GM21576 (cell line): ENCODE data around the gene STX1B.

Source experiments
- ATAC-seq: cut with Tn5 transposase; IDR thresholded peaks from one replicate; pipeline ENCODE4 v1.9.1; 2021; ENCODE audit warnings: mild to moderate bottlenecking, moderate library complexity; ENCODE audit not compliant: unreplicated experiment

Gene STX1B

GRCh38 chr16:30980023-30980371 lies 30.4 kb downstream of the STX1B start:
- no peak for ATAC-seq

DNA sequence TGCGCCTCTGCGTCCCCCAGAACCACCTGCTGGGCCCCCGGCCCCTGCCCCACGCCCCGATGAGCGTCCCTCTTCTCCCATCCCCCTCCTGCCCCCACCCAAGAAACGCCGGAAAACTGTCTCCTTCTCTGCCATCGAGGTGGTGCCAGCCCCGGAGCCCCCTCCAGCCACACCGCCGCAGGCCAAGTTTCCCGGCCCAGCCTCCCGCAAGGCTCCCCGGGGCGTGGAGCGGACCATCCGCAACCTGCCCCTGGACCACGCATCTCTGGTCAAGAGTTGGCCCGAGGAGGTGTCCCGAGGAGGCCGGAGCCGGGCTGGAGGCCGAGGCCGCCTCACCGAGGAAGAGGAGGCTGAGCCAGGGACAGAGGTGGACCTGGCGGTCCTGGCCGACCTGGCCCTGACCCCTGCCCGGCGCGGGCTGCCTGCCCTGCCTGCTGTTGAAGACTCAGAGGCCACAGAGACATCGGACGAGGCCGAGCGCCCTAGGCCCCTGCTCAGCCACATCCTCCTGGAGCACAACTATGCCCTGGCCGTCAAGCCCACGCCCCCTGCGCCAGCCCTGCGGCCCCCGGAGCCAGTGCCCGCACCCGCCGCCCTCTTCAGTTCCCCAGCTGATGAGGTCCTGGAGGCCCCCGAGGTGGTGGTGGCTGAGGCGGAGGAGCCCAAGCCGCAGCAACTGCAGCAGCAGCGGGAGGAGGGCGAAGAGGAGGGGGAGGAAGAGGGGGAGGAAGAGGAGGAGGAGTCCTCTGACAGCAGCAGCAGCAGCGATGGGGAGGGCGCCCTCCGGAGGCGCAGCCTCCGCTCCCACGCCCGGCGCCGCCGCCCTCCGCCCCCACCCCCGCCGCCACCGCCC lies 31.0 kb downstream of the STX1B start:
- ATAC-seq = no peak

GRCh38 chr16:30977502-30977901 lies 32.9 kb downstream of the STX1B start:
- no peak for ATAC-seq

DNA sequence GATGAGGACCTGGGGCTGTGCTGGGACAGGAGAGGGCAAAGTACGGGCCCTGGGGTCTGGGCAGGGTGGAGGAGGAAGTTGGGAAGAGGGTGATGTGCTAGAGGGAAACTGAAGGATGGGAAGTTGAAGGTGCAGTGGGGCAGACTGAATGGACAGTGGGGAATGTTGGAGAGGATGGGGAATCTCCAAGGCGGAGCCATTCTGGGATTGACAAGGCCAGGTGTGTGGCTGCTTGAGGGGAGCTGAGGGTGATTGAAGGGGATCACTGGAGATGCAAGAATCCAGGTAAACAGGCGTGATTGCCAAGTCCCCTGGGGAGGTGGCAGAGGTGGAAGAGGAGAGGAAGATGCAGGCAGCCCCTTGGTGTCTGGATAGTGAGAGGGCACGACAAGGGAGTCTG lies 34.0 kb downstream of the STX1B start:
- ATAC-seq = no peak

DNA sequence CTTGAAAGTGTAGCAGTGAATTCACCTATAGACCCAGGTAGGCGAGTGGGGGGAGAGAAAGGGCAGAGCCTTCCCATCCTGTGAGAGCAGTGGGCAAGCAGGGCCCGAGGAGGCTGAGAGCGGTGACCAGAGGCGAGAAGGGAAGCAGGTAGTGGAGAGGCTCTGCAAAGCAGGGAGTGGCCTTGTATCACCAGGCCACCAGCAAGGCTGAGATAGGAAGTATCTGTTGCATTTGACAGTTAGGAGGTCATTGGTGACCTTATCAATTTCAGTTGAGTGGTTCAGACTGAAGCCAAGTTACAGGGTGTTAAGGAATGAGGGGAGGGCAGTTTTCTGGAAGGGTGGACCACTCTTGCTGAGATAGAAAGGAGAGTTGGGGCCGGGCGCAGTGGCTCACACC lies 36.1 kb downstream of the STX1B start:
- no peak for ATAC-seq

DNA sequence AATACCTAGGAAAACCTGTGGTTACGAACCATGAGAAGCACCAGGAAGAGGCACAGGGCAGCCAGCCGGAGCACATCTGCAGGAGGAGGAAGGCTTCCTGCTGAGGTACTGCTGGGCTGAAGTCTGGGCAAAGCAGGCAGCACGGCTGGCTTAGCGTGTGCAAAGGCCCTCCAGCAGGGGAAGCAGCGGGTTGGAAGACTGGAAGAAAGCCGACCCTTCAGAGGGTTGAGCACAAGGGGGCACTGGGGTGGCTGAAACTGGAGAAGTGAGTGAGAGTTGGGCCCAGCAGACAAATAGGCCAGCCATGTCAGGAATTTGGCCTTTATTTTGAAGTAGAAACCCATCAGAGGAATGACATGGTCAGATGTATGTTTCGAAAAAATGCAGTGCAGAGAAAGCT lies 37.6 kb downstream of the STX1B start:
- ATAC-seq = no peak

DNA sequence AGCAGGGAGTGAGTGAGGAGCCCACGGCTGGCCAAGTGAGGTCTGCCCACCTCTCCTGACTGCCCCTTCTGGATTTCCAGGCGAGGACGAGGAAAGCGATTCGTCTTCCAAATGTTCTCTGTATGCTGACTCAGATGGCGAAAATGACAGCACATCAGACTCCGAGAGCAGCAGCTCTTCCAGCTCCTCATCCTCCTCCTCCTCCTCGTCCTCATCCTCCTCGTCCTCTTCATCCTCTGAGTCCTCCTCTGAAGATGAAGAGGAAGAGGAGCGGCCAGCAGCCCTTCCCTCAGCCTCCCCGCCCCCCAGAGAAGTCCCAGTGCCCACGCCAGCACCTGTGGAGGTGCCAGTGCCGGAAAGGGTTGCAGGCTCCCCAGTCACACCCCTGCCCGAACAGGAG lies 39.1 kb downstream of the STX1B start:
- no peak for ATAC-seq

GRCh38 chr16:30969246-30969842 lies 41.1 kb downstream of the STX1B start:
- ATAC-seq = no peak

DNA sequence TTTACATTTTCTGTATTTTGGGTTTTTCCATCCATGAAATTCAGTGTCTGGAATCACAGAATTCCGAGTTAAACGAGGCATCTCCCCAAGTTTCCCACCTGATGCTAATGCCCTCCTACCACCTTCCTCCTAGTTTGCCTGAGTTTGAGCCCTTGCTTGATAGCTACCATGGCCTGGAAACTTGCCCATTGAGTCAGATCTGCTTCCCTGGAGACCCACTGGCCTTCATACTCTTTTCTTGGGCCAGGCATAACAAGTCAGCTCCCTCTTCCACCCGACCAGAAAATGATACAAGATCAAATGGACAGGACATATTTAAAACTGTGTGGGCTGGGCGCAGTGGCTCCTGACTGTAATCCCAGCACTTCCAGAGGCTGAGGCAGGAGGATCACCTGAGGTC lies 42.6 kb downstream of the STX1B start:
- no peak for ATAC-seq

DNA sequence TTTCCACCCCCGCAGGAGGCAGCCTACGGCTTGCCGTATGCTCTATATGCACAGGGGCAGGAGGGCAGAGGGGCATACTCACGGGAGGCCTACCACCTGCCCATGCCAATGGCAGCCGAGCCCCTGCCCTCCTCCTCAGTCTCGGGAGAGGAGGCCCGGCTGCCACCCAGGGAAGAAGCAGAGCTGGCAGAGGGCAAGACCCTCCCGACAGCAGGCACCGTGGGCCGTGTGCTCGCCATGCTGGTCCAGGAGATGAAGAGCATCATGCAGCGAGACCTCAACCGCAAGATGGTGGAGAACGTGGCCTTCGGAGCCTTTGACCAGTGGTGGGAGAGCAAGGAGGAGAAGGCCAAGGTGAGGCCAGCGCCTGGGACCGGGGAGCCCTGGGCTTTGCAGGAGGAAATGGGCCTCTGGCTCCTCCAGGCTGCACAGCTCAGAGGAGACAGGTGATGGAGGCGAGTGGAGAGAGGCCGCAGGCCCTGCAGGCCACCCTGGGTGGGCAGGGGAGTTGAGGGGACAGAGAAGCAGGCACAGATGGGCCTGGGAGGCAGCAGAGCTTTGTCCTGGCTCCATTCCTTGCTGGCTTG lies 44.3 kb downstream of the STX1B start:
- no peak for ATAC-seq

GRCh38 chr16:30965436-30965835 lies 45.0 kb downstream of the STX1B start:
- no peak for ATAC-seq

GRCh38 chr16:30964574-30965226 lies 45.7 kb downstream of the STX1B start:
- no peak for ATAC-seq

DNA sequence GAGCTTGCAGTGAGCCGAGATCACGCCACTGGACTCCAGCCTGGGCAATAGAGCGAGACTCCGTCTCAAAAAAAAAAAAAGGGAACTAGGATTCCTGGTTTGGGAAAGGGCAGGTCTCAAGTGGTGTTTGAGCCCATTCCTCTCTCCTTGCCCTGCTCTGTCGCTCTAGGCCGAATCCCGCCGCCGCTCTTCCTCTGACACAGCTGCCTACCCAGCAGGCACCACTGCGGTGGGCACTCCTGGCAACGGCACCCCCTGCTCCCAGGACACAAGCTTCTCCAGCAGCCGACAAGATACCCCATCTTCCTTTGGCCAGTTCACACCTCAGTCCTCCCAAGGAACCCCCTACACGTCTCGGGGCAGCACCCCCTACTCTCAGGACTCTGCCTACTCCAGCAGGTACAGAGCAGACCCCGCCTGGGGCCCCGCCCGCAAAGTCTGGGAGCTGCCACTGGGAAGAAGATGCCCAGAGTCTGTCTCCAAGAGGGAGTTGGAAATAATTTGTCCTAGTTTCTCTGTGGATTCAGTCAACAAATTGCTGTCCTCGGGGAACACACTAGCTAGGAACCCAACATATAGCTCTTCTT lies 46.4 kb downstream of the STX1B start:
- no peak for ATAC-seq

- no peak for ATAC-seq
These were observed 49.1 kb downstream of the STX1B start for GRCh38 chr16:30961384-30961783.

GRCh38 chr16:30958175-30959079 lies 52.0 kb downstream of the STX1B start:
- ATAC-seq = peak; percentile 13

- ATAC-seq = peak; percentile 68
These were observed 52.8 kb downstream of the STX1B start, which contains the start of gene SETD1A for GRCh38 chr16:30957456-30958174. TSS of gene SETD1A (plus strand) at chr16:30957754. CDS start at chr16:30958732, 978 bp downstream.

DNA sequence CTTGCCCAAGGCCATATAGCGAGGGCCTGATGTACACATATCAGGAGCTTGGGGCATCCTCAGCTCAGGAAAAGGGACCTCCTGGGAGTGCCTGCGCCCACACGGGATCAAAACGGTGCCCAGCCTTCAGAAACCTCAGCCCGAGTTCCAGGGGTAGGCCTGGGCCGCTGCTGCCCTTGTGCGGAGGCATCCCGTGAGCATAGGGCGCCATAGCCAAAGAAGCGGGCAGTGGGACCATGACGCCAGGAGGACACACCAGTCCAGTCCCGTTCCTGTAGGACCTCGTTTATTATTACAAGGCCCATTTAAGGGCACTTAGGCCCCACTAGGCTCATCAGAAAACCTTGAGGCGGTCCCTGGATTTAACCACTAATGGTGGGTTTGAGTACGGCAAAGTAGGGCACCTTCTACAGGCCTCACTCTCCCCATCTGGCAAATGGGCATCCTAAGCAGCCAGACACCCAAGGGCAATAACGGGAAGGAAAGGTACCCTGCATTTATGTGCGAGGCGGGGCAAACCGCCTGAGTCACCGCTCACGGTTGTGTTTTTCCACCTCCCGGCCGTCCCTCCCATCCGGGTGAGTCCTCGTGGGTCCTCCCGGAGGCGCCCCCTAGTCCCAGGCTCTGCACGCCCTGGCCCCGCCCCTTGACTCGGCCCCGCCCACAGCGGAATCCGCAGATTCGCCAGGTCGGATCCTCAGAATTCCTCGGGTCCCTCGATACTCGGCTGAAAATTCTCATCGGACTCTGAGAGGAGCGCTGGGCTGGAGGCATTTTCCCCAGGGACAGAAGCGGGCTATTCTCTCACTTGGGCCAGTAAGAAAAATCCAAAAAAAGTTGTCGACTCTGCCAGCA lies 53.6 kb downstream of the STX1B start:
- ATAC-seq = peak; percentile 41

DNA sequence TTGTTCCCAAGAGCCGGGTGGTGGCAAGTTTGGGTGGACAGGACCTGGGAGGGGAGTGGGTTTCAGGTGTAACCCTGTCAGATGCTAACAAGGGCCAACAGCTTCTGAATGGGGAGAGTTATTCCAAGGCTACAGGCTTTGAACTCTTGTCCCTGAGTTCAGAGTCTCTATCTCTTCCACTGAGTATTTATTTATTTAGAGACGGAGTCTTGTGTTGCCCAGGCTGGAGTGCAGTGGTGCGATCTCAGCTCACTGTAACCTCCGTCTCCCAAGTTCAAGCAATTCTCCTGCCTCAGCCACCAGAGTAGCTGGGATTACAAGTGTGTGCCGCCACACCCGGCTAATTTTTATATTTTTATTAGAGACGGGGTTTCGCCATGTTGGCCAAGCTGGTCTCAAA lies 55.4 kb downstream of the STX1B start:
- no peak for ATAC-seq
